ENCODE measurements around the gene COL6A3.

The COL6A3 gene

DNA sequence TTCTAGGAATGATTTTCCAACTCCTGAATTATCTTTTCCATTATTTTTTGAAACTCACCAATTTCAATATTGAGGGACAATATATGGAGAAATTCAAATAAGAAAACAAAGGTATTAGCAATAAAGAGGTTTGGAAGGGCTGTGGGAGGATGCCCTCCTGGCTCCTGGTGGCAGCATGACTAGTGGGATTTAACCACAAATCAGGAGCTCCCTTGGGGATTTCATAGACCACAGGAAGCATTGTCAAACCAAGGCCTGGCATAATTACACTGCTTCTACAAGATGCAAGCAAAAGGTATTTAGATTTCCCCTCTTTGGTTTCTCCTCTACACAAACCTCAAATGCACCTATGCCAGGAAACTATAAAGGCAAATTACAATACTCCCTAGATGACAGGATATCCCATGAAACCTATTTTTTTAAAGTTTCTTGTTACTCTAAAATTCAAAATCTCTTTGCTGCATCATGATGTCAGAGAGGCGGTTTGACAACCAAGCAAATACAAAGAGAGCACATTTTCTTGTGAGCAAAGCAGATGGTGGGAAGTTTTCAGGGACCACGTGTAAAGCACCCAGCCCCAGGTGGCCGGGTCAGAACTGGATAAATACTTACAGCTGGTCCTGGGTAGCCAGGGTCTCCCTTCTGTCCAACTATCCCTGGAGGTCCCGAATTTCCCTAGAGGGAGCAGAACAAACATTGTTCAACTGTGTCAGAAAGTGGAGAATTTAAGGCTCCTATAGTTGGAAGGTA is 67.9 kb downstream of the COL6A3 start:
- no peak for FAIRE-seq

DNA sequence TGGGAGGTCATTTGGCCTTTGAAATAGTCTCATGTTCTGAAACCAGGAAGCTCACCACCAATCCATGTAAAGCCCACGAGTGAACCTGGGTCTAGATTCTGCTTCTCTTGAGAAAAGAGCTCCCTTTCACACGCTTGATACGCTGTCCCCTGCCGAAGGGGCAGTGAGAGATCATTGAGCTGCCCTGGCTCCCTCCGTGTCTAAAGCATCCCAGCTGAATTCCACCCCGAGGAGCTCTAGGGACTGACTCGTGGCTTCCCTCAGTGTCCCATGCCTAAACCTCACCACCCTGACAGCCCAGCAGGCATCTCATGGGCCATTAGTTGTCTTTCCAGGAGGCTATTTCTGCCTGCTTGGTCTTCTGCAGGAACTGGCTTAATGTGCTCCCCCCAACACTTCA is 68.6 kb downstream of the COL6A3 start:
- FAIRE-seq, result no peak

DNA sequence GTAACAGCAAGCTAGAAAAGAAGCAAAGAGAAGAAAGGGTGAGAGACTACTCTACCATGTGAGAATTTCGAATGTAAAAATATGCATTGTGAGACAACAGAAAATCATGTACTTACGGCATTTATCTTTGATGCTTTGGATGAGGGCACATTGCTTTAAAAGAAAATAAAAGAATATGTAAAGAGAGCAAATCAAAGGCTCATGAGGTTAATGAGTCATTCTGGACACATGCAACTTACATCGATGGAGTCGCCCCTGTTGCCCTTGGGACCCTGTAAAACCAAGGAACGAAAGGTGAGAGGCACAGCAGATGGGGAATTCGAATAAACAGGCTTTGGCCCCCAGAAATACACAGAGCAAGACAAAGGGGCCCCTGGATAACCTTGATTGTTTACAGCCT is 69.0 kb downstream of the COL6A3 start:
- no peak for FAIRE-seq

DNA sequence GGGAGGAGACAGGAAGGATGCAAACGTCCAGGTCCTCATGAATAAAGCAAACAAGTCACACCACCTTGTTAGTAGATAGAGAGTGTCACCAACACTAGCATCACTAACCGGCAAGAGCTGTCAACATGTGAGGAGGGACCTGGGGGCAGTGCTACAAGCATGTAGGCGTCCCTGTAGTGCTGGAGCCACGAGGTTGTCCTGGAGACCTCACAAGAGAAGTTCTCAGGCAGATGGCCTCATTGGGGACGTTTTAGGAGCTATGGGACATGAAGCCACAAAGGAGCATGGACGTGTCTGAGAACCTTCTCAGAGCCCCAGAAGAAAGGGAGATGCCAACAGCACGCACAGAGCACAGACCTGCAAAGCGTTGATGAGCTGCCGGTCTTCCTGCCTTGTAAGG is 70.0 kb downstream of the COL6A3 start:
- no peak for FAIRE-seq

DNA sequence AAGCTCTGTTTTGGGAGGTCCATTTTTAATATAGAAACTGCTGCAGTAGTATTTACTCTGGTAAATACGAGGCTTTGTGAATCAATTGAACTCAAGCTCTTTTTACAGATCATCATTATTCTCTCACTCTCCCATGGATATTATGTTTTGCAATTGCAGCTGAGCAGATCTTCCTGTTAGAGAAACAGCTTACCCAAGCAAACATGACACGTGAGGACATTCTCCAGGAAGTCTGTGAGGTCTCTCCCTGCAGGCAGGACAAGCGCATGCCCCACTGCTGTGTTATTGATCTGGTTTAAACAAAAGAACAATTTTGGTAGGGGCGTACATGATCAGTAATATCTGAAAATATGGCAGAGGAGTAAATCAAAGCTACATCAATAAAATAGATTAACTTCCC is 72.1 kb downstream of the COL6A3 start:
- no peak for FAIRE-seq

DNA sequence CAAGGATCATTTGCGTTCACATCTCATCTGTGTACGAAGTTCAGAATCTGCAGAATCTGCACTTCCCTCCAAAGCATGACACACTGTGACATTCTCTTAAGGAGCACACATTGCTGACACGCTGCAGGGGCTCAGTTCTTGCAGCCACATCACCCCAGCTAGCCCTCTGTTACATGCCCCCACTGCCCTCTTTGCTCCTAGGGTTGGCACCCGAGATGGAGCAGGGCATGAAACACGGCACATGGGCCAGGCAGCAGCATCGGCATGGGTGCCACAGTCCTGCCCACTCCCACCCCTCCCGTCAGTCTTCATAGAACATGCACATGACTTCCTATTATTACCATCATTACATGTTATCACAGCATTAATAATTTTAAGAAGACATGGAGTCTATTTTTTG is 76.4 kb downstream of the COL6A3 start:
- no peak for FAIRE-seq

DNA sequence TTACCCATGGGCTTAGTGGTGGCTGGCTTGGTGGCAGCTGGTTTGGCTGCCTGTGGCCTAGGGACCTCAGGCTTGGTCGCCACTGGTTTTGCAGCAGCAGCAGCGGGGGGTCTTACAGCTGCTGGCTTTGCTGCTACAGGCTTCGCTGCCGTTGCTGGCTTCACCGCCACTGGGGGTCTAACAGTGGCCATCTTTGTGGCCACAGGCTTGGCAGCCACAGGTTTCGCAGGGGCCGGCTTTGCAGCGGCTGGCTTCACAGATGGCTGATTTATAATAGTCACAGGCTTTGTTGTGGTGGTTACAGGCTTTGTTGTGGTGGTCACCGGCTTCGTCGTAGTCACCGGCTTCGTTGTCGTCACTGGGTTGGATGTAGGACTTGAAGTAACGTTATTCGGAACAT is 77.8 kb downstream of the COL6A3 start:
- FAIRE-seq, result no peak

DNA sequence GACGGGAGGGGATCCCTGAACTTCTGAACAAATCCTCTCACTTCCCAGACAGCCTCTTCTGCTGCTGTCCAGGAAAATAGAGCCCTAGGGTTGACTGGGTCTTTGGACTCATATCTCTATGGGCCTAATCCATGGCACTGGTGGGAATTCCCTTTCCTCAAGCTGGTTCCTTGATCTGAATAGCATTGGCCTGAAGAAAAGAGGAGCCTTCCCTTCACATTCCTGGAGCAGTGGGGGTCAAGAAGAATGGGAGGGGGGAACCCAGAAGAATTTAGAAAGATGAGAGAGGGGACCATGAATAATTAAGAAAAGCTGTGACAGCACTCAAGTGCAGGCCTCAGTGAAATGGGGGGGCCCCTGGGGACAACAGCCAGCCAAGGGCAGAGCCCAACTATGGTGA is 80.2 kb downstream of the COL6A3 start:
- FAIRE-seq, result no peak

DNA sequence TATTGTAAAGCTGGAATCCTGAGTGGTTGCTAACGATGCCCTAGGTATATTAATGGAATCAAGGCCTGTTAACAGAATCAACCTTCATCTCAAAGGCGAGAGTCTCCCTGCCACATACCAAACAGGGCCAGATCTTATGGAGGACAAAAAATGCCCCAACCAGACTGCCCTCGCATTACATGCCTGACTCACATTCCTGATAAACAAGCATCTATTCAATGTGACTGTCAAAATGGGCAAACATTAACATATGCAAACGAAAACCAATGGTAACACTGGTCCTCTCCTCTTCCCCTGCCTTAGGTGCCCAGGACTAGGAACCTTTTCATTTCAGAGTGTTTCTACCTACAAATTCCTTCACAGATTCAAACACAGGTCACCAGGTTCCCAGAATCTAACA is 83.4 kb downstream of the COL6A3 start:
- FAIRE-seq, result no peak

DNA sequence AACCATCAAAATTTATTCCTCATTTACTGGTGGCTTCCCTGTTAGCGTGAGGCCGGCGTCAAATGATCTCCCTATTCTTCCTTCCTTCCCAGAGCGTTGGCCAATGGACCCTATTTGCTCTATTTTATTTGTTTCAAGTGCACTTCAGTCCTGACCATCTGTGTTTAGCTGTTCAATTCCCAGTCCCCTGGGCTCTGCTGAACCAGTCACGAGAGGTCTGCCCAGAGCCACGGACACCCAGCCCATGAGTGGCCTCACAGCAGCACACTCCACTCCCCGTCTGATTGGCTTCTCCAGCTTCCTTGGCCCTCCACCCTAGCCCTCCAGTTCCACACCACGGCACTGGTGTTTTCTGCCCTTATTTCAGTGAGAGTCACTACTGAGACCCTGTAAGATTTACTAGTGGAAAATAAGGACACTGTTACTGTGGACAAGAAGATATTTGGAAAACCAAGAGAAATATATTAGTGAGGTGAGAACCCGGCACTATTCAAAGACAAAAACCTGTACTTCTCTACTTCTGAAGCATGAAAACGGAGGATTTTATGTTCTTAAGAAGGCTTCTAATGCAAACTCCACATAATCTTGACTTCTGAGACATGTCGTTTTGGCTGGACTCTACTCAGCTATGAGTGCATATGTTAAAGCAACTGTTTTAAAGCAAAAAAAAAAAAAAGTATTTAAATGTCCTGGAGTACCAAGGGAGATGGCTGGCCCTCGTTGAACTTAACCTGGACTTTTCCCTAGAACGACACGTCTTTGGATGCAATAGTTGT is 86.6 kb downstream of the COL6A3 start:
- FAIRE-seq, result no peak

DNA sequence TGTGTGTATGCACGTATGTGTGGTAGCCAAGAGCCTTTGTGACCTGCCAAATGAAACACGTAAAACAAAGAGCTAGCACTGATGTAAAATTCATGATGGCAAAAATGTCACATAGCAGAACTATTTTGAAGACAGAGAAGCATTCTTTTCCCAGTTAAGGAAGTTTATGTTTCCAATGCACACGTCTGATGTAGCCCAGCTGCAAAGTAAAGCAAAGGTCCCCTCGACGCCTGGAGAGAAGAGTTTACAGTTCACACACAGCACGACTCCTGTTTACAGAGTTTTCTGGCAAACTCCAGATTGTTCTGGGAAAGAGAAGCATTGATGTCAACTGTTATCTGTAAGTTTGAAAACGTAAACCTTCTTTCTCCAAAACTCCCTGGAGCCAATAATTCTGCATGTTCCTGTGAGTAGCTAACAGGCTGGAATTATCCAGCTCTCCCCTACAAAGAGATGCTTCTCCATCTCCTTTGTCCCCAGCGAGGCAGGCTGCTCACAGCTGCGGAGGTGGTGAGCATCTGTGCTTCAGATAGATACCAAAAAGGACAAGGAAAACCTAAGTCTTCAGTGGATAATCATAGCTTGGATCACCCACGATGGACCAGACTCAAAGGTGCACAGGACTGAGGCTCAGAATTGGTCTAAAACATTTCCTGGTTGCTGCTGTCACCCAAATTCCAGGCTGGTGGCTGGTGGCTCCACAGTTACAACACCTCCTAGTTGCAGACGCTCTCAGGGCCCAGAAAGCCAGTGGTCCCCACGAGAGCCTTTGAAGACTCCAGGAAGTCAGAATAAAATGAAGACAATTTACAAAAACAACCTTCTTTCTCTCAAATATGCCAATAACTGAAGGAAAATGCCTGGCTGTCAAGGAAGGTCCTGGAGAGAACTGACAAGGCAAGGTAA is 87.4 kb downstream of the COL6A3 start:
- no peak for FAIRE-seq

DNA sequence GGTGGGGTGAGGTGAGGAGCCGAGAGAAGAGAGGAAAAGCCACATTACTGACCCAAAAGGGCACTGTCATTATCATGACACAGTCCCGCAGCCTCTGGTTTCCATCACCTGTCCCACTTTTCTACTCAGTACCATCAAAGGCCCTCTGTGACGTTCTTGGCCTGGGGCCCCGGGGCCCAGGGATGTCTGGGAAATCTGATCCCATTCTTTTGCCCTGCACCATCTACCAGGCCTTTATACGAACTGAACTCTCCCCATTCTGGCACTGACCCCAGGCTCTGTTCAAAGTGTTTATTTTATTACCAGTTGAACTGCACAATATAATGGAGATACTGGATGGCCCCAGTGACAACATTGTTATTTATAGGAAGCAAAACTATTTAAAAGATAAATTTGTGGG is 89.1 kb downstream of the COL6A3 start:
- no peak for FAIRE-seq

DNA sequence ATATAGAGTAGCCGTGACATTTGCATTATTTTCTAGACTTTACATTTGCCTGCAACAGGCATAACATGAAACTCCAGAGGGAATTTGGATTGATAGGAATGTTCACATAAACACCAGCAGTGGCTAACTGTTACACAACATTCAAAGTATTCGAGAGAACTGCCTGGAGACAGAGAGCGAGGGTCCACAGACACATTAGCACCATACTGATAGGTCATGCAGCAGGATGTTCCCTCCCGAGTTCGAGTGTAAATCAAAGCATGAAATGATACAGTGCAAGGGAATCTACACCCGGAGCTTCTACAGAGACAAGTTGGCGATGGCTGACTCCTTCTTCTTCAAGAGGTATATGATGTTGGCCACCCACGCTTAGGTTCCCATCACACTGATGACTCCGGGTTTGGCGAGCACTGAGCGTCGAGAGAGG is 89.5 kb downstream of the COL6A3 start:
- FAIRE-seq, result no peak

DNA sequence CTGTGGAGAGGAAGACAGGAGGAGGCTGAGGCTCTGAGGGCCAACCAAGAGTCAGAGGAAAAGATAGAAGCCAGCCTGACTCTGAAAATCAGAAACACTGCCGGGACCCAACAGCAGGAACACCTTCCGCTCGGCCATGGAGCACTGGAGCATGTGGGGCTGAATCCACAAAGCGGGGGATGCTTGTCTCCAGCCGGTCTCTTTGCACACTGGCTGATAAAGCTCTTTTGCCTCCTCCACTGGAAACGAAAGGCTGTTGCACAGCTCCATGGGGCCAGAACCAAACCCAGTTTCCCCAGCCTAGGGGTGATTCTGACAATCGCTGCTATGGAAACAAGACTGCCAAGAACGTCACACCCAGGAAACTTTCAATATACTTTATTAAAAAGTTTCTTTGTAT is 90.3 kb downstream of the COL6A3 start:
- FAIRE-seq, result no peak

DNA sequence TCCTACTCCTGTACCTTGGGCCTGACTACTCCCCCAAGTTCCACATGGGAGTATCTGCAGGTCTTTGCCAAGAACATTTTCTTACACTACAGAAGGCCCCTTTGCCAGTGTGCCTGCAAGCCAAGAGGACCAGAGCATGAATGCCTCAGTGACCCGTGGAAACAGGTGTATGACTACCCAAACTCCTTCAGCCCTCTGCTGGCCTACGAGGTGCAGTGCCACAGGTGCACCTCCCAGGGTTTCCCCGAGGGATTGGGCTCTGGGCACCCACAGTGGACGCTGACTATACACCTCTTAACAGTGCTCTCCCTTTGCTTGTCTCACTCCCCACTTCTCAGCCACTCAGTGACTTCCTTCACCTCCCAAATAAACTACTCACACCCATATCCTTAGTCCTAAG is 91.4 kb downstream of the COL6A3 start:
- no peak for FAIRE-seq

DNA sequence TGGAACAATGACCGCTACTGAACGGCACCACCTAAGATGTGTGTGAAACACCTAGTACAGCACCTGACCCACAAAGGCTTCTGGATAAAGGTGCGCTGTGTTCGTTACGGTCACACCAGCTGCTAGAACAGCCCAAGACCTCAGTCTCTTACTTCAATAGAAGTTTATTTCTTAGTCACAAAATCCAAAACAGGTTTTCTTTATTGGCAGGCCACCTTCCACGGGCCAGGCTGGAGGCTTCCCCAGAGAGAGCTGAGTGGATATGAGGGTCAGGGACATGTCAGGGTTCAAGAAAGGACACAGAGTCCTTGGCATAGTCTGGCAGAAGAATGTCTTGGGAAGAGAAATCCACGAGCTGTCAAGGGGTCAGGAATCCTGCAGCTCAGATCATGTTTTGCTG is 92.2 kb downstream of the COL6A3 start:
- FAIRE-seq, result no peak

DNA sequence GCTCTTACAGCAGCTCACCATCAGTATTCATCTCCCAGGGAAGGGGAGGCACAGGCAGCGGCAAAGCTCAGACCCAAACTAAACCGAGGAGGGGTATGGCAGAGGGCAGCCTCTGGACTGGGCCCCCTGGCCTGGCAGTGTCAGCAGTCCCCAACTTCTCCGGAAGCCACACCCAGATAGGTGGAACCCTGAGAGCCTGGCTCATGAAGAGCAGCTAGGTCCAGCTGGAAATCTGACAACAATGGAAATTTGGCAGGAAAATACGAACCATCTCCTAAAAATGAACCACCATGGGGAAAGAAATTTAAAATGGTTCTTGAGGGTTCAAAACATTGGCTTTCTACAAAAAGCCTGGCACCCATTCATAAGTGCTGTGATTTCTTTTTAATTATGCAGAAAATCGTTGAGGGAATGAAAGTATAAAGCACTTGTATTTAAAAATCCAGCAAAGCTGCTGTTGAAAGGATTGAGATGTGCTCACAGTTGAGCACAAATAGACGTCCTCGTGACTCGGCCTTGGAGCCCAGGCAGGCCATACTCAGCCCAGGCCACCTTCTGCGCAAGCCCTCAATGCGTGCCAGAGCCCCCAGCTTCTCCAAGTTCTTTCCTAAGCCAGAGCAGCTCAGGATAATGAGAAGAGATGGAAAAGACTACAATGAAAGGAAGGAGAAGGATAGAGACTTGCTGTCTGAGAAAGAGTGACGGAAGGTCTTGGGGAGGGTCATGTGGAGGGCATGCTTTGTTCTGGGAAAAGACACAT is 93.0 kb downstream of the COL6A3 start:
- no peak for FAIRE-seq

DNA sequence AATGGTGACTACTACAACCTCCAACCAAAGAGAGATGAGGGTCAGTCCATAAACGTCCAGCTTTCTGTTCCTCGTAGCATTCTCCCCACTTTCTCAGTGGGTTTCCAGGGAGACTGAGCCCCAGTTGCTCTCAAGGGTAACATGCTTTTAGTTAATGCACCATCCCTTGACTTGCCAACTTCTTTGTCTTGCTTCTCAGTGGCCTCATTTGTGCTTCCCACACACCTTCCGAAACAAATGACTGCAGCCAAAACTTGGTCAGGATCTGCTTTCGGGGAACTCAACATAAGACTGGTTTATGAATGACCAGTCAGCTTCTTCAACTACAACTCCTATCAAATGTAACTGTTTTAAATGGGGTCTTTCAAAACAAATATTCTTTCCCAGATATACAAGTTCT is 94.1 kb downstream of the COL6A3 start:
- no peak for FAIRE-seq

DNA sequence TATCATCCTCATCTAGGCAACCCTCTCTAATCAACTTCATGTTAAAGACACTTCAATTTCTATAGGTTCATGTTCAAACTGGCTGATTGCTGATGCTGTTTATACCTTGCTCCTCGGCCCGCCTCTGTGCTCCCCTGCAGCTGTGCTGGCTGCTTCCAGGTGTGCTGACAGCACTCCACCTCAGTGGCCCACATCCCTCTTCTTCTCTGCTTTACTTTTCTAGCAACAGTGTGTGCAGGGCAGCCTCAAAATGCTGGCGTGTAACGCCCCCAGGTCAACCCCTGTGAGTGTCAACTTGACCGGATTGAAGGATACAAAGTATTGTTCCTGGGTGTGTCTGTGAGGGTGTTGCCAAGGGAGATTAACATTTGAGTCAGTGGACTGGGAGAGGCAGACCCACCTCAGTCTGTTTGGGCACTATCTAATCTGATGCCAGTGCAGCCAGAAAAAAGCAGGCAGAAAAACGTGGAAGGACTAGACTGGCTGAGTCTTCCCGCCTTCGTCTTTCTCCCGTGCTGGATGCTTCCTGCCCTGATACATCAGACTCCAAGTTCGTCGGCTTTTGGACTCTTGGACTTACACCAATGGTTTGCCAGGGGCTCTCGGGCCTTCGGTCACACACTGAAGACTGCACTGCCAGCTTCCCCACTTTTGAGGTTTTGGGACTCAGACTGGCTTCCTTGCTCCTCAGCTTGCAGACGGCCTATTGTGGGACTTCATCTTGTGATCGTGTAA is 94.7 kb downstream of the COL6A3 start:
- FAIRE-seq, result no peak

DNA sequence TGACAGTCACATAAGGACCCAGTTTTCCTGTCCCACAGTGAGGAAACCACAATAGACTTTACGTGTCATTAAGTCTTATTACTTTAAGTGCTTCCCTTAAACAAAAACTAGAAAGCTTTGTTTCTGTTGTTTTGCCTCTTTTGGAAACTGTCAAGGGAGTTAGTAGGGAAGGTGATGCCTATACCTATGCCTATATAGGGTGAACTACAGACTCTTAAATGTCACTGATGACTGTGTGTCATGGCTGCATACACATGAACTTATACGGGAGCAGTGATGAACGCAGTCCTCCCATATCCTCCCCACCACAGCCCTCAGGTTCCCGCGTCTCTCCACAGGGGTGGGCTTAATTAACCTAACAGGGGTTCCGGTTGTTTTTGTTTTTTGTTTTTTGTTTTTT is 97.6 kb downstream of the COL6A3 start:
- no peak for FAIRE-seq

DNA sequence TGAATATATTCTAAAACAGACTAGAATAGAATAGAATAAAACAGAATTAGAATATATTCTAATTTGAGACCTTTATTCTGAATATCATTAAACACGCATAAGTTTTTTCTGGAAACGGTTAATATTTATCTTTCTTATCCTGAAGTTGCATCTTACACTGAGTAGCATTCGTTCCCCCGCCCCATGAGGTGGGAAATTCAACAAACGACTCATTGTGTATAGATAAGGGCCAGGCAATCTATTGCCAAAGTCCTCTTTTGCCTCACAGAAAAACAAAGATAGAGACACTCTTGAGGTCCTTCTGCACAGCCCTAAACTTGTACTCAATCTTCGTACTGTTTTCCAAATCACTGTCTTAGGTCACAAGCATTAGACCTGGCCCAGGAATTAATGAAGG is 98.1 kb downstream of the COL6A3 start:
- no peak for FAIRE-seq
